Esophagus muscularis mucosa (tissue), 4 donors: Measurements from ENCODE around the gene ALCAM. TPM values are rescaled to one million over a fixed set of nuclear protein-coding genes. Genes with fewer than 3 reads are reported as not detected.

ENCODE experiments used
- DNase-seq: peaks from one replicate; pipeline ENCODE4 v3.0.0-alpha.2; 2017; ENCODE audit errors: extremely low spot score
- H3K27ac ChIP-seq, 4 donors: fragments of 200-600 bp; sonication (generic); replicated peaks in 1 of 4; 1 replicate in 3 of 4; 2 replicates in 1 of 4; pipeline ENCODE4 v1.5.1; 2016 to 2019; ENCODE audit warnings: mild to moderate bottlenecking in 1 of 4
- H3K27me3 ChIP-seq, 4 donors: fragments of 200-600 bp; sonication (generic); one replicate each; pipeline versions ENCODE4 v1.5.1 to v1.6.0; 2016 to 2019
- H3K36me3 ChIP-seq, 4 donors: fragments of 200-600 bp; sonication (generic); one replicate each; pipeline ENCODE4 v1.5.1; 2016 to 2019
- H3K4me1 ChIP-seq, 4 donors: fragments of 200-600 bp; sonication (generic); one replicate each; pipeline ENCODE4 v1.5.1; 2016 to 2019
- H3K4me3 ChIP-seq, 4 donors: fragments of 200-600 bp; sonication (generic); 1 replicate in 2 of 4; 2 replicates in 2 of 4; pipeline ENCODE4 v1.5.1; 2016 to 2019; ENCODE audit warnings: mild to moderate bottlenecking in 4 of 4, moderate library complexity in 1 of 4
- H3K9me3 ChIP-seq, 4 donors: fragments of 200-600 bp; sonication (generic); 1 replicate in 3 of 4; 2 replicates in 1 of 4; pipeline ENCODE4 v1.5.1; 2016 to 2019
- EP300 ChIP-seq: sonication (generic); formaldehyde crosslinking; IDR thresholded peaks from one replicate; pipeline ENCODE4 v1.6.1; 2017; ENCODE audit warnings: antibody characterized with exemption
- POLR2A ChIP-seq: fragments of 450-650 bp; IDR thresholded peaks from one replicate; pipeline ENCODE4 v1.6.1; 2017; ENCODE audit warnings: antibody characterized with exemption, moderate library complexity, mild to moderate bottlenecking, low read depth
- POLR2AphosphoS5 ChIP-seq, 2 donors: sonication (generic); formaldehyde crosslinking; IDR thresholded peaks; one replicate each; pipeline ENCODE4 v1.6.1; 2017; ENCODE audit warnings: antibody characterized with exemption in 2 of 2
- WGBS: methylation state at CpG from one replicate; pipeline ENCODE4 v1.1.5; 2018; 5-methylcytosine and 5-hydroxymethylcytosine counted together
- intact Hi-C: fragments of 100-400 bp; cut with DNase I; formaldehyde crosslinking; loops from one replicate; pipeline ENCODE4 v1.15.1; 2023
- total RNA-seq, 4 donors: library from RNA; depleted of rRNA; stranded (reverse); fragments of >200 nt; gene quantifications; one replicate each; pipeline versions ENCODE4 v1.1.0 to v1.2.1, GENCODE V29; 2016
- TF ChIP-seq, protein P1 (sequence below), 3 experiments: fragments of 200-600 bp in 2 of 3; fragments of 450-650 bp in 1 of 3; sonication (generic) in 2 of 3; IDR thresholded peaks; one replicate each; pipeline ENCODE4 v1.5.1; 2017 to 2019; ENCODE audit warnings: antibody characterized with exemption in 3 of 3, mild to moderate bottlenecking in 2 of 3, moderate library complexity in 1 of 3

ALCAM gene
- total RNA-seq, 4 donors from 2014 or later = 19.0 to 26.2 (median 22.6) TPM

- H3K4me3 ChIP-seq = no peak overlapping the region
- no peak for TF ChIP-seq POLR2AphosphoS5 (IDR thresholded peaks at IDR 0.05)
- TF ChIP-seq, protein P1, sequence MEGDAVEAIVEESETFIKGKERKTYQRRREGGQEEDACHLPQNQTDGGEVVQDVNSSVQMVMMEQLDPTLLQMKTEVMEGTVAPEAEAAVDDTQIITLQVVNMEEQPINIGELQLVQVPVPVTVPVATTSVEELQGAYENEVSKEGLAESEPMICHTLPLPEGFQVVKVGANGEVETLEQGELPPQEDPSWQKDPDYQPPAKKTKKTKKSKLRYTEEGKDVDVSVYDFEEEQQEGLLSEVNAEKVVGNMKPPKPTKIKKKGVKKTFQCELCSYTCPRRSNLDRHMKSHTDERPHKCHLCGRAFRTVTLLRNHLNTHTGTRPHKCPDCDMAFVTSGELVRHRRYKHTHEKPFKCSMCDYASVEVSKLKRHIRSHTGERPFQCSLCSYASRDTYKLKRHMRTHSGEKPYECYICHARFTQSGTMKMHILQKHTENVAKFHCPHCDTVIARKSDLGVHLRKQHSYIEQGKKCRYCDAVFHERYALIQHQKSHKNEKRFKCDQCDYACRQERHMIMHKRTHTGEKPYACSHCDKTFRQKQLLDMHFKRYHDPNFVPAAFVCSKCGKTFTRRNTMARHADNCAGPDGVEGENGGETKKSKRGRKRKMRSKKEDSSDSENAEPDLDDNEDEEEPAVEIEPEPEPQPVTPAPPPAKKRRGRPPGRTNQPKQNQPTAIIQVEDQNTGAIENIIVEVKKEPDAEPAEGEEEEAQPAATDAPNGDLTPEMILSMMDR (IDR thresholded peaks at IDR 0.05) = no peak
- no peak for TF ChIP-seq EP300
- TF ChIP-seq POLR2A = no peak
- H3K27me3 ChIP-seq = no peaks in the 10 kb centered on the region
- H3K9me3 ChIP-seq = no peaks in the 10 kb centered on the region
- H3K27ac ChIP-seq = no peak overlapping the region
- intact Hi-C loops = no loop called here
- DNase-seq = no peak
- no peaks in the 10 kb centered on the region for H3K4me1 ChIP-seq
- no peaks in the 10 kb centered on the region for H3K36me3 ChIP-seq
Measured at GRCh38 chr3:105606016-105606415, 239.3 kb downstream of the ALCAM start.

DNA sequence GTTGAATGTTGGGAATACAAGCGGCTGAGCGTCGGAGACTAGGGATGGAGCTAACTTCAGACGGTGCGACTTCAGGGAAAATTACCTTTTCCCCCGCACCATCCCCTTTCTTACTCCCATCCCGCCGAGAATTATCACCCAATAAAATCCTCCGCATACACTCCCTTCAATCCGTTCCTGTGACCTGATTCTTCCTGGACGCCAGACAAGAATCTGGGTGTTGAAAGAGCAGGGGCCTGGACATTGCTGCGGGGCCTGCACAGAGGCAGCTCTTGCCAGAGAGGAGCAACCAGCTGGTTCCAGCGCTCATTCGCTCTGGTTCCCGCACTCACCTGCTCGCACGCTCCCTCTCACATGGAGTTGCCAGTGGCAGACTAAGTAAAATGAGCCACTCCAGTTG is 241.9 kb downstream of the ALCAM start:
- DNase-seq = no peak
- WGBS = 83% methylated on average over 17 of the region's 17 CpGs

GRCh38 chr3:105610473-105610872 is 243.8 kb downstream of the ALCAM start:
- H3K4me3 ChIP-seq = no peak overlapping the region
- intact Hi-C loops = no loop called here
- no peak overlapping the region for H3K27ac ChIP-seq
- H3K9me3 ChIP-seq = no peaks in the 10 kb centered on the region
- DNase-seq = no peak
- WGBS = 99% methylated on average over 4 of the region's 4 CpGs
- no peaks in the 10 kb centered on the region for H3K36me3 ChIP-seq
- TF ChIP-seq POLR2AphosphoS5 (IDR thresholded peaks at IDR 0.05) (no peak), EP300 (no peak), POLR2A (no peak)
- TF ChIP-seq, protein P1 (IDR thresholded peaks at IDR 0.05) = no peak
- H3K4me1 ChIP-seq = peaks cover 0 to 8% (median 0%) of the 10 kb centered on the region in 4 donors
- H3K27me3 ChIP-seq = no peaks in the 10 kb centered on the region

More for the DNA sequence above, 241.9 kb downstream of the ALCAM start:
- Histone ChIP-seq H3K9me3 (no peaks in the 10 kb centered on the region), H3K27ac (no peak overlapping the region), H3K36me3 (no peaks in the 10 kb centered on the region), H3K27me3 (no peaks in the 10 kb centered on the region), H3K4me3 (no peak overlapping the region), H3K4me1 (peaks cover 0 to 8% (median 0%) of the 10 kb centered on the region in 4 donors)
- TF ChIP-seq POLR2AphosphoS5 (IDR thresholded peaks at IDR 0.05) = no peak
- no peak for TF ChIP-seq EP300
- TF ChIP-seq, protein P1 (IDR thresholded peaks at IDR 0.05) = no peak
- no peak for TF ChIP-seq POLR2A
- intact Hi-C loops = no loop called here

GRCh38 chr3:105611304-105612192 is 244.8 kb downstream of the ALCAM start:
- intact Hi-C loops = no loop called here
- Histone ChIP-seq H3K27ac (no peak overlapping the region), H3K4me3 (no peak overlapping the region), H3K27me3 (no peaks in the 10 kb centered on the region), H3K9me3 (no peaks in the 10 kb centered on the region), H3K36me3 (no peaks in the 10 kb centered on the region), H3K4me1 (peaks cover 0 to 8% (median 0%) of the 10 kb centered on the region in 4 donors)
- TF ChIP-seq, protein P1 (IDR thresholded peaks at IDR 0.05) = no peak
- DNase-seq = no peak
- WGBS = 92% methylated on average over 5 of the region's 5 CpGs

- no peak for DNase-seq
- TF ChIP-seq, protein P1 (IDR thresholded peaks at IDR 0.05) = no peak
- TF ChIP-seq POLR2AphosphoS5 (IDR thresholded peaks at IDR 0.05) = no peak
- TF ChIP-seq POLR2A = no peak
- TF ChIP-seq EP300 = no peak
- H3K9me3 ChIP-seq = no peaks in the 10 kb centered on the region
- no peak overlapping the region for H3K4me3 ChIP-seq
- H3K27ac ChIP-seq = no peak overlapping the region
- no peaks in the 10 kb centered on the region for H3K27me3 ChIP-seq
- H3K36me3 ChIP-seq = no peaks in the 10 kb centered on the region
- intact Hi-C loops = no loop called here
- H3K4me1 ChIP-seq = peaks cover 0 to 8% (median 0%) of the 10 kb centered on the region in 4 donors
- WGBS = 70% methylated on average over 2 of the region's 2 CpGs
Measured at GRCh38 chr3:105613120-105613519, 246.4 kb downstream of the ALCAM start.
